NCI-H460 (cell line): ENCODE data around the gene ERO1A. TPM values are rescaled to one million over a fixed set of nuclear protein-coding genes. Genes with fewer than 3 reads are reported as not detected.

Experiments used
- DNase-seq: peaks from one replicate; pipeline ENCODE4 v3.0.0-alpha.2; 2016; ENCODE audit warnings: low read depth; ENCODE audit errors: extremely low read depth
- total RNA-seq: library from RNA; depleted of rRNA; stranded (reverse); fragments of >200 nt; shearing (Covaris generic); gene quantifications from 2 replicates; pipeline ENCODE4 v1.2.3, GENCODE V29; 2014

Gene ERO1A
- total RNA-seq, 1 experiment from 2014 or later: 97.9 TPM

DNA sequence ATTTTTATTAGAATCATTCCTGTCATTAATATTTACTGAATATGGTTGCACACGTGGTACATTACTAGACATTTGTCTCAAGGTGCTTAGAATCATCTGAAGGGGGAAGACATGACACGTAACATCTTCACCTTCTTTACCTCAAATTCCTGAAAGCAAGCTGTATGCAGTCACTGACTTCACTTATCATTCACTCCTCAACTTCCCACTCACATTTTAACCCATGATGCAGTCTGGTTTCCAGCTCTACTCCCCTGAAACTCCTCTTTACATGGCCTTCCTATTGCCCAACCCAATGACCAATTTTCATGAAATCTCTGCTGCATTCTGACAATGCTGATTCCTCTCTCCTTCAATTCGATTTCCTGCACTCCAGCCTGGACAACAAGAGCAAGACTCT lies 5.9 kb upstream of the ERO1A start:
- DNase-seq: no peak

DNA sequence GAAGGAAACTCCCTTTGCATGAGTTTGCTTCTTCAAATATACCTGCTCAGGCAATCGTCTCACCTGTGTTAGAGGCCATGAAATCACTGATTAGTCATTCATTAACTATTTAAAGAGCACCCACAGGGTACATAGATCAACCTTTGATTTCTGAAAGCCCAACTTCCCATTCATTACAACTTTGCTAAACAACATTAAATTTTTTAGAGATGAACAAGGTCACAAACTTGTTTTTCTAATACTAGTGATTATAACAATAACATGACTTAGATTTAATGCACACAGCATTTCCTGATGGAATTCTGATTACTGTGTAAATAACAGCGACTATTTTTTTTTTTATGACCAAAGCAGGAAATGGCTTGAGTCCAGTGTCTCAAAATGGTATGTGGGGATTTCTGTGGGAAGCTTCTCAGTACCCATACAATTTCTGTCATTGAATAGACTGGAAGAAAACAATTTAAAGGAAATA lies 5.4 kb upstream of the ERO1A start:
- no peak for DNase-seq

DNA sequence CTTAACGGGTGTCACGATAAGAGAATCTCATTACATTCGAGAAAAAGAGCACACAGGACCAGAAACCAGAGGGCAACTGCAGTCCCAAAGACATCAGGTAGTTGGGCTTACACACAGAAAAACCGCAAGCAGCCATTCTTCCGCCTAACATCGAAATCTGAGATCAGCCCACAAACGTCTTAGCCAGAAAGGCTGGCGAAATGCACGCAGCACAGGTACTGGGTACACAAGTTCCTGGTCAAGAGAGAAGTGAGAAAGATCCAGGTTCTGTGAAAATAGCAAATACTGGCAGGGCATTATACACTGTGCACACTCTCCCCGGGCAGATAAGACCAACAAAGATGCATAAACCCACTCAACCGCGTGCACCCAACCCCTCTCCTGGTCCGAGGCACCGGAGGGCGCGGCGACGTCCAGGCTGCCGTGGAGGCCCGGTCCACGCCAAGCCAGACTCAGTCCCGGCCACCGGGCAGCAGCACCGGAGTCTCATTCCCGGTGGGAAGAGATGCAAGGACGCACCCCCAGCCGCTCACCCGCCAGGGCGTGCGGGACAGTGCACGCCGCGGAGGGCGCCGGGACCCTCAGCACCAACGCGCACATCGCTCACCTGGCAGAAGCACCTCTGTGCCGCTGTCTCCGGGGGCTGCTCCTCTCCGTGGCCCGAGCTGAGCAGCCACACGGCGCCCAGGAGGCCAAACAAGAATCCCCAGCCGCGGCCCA lies 437 bp downstream of the ERO1A start:
- DNase-seq: no peak

DNA sequence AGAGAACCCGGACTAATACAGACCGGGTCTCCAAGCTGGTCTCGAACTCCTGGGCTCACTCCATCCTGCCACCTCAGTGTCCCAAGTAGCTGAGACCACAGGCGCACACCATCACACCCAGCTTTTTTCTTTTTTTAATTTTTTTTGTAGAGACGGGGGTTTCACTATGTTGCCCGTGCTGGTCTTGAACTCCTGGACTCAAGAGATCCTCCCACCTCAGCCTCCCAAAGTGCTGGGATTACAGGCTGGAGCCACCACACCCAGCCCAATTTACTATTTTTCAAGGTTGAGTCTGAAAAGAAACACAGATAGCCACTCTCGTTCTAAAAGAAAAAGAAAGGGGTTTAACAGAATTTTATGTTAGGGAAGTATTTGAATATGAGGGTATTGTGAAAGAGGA lies 1.8 kb downstream of the ERO1A start:
- DNase-seq: no peak

DNA sequence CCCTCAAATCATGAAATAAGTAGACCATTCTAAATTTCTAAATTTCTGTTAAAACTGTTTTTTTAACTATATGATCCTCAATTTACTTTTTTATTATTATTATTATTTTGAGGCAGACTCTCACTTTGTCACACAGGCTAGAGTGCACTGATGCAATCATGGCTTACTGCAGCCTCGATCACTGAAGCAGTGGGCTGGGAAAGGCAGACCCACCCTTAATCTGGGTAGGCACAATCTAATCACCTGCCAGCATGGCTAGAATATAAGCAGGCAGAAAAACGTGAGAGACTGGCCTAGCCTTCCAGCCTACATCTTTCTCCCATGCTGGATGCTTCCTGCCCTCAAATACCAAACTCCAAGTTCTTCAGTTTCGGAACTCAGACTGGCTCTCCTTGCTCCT lies 2.3 kb downstream of the ERO1A start:
- no peak for DNase-seq

DNA sequence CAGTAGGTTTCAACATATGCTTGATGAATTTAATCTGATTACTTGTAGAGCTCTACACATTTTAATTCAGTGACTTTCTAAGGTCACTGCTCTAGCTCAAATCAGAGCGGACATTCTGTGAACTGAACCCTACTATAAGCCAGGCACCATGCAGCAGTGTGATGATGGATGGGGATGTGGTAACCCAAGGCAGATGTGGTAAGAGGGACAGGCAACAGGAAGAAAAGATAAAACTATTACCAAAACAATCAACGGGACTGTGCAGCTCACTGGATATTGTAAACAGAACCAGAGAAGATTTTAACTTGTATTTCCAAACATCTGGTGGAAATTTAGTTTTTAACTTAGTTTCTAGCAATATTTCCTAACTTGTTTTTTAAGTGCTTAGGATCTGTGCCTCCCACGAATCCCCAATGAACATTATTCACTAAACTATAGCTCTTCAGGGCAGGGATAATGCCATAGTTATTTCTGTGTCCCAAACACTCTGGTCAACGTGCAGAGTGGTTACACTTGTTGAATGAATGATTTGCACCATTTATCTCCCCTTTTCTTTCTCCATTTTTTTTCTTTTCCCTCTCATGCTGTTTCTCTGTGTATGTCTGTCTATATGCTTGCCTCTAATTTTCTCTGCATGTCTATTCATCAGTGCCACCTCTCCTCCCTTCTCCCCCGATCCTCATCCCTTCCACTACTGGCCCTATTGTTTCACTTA lies 3.0 kb downstream of the ERO1A start:
- no peak for DNase-seq

DNA sequence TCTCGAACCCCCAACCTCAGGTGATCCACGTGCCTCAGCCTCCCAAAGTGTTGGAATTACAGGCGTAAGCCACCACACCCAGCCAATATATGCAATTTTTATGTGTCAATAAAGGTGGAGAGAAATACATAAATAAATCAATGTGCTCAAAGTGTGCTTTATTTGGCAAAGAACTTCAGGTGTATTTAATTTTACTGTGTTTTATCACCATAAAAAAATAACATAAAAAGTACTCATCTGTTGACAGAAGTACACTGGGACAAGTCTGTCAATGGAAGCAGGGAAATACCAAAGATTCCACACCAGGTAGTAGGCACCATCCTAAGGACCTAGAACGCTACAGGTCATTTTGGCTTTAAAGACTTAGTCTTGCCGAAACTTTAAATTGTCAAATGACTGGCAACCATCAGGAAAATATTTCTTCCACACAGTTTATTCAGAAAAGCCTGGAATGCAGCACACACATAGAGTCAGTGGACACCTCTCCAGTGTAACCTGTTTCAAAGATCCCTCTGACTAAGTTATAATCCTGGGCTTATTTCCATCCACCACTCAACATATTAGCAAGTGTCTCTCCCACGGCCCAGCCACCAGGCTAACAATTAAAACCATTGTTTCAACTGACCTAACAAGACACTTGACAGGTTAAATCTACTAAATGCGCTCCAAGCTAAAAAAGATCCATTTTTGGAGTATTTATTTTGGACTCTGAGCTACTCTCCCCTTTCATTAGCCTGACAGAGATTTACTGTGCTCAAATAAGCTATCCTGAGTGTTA lies 4.2 kb downstream of the ERO1A start:
- no peak for DNase-seq

DNA sequence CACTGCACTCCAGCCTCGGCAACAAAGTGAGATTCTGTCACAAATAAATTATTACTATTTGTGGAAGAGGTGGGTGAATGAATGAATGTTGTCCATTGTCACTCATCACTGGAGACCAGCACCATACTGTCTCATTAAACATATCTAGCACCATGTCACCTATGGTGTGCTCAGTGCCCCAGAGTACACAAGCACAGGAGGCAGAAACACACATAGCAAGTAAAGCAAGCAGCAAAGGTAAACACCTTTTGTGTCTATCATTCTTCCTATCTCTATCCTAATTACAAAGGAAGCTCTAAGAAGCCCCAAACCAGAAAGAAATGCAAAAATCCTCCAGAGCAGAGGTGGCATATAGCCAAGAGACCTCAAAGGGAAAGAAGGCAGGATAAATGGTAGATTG lies 9.2 kb downstream of the ERO1A start:
- DNase-seq: no peak

DNA sequence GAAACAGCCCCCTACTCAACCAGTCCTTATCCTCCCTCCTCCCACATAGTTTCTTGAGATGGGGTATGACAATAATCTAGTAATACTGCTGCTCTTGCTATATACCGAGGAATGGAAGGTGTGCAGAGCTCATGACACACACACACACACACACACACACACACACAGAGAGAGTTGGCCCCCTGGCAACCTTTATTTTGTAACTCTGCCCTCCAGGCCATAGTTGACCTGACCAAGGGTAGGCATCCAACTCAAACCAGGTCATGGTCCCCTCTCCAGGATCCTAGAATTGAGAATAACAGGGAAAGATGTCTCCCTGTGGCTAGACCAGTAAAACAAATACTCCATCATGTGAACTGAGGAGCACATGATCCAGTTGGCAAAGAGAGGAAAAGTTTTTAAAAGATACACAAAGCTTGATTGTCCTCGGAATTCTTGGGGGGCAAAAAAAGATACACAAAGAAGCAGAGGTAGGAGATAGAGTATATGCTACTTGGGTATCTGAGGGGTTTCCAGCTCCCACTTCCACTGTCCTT lies 11.3 kb downstream of the ERO1A start:
- no peak for DNase-seq

DNA sequence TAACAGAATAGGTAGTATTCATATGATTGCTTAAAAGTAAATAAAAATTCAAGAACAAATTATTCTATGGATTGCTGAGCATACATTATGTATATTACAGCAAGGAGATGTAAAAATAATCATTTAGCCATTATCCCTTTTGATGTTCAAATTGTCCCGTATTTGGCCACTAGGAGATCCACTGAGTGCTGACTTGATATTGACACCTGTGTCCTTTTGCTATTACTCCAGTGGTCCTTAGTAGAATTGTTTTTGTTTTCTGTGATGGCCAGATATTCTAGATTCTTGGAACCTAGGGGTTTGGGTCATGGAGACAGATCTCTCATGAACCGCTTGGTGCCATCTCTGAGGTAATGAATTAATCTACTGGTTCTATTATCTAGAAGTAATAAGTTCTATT lies 16.8 kb downstream of the ERO1A start:
- DNase-seq: no peak

DNA sequence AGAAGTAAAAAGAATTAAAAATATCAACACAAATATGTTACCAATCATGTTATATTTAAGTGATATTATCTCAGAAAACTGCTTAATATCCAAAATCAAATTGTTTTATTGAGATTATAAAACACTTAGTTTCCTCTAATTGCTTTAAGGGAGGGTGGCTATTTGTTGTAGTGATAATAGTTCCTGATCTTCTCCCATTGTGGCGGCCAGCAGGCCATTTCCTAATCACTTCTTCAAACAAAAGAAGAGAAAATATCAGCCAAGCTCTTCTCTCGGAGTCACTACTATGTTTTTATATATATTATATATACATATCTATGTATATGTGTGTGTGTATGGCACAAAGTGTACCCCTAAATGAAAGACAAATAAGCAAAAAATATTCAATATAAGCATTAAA lies 31.5 kb downstream of the ERO1A start:
- no peak for DNase-seq

DNA sequence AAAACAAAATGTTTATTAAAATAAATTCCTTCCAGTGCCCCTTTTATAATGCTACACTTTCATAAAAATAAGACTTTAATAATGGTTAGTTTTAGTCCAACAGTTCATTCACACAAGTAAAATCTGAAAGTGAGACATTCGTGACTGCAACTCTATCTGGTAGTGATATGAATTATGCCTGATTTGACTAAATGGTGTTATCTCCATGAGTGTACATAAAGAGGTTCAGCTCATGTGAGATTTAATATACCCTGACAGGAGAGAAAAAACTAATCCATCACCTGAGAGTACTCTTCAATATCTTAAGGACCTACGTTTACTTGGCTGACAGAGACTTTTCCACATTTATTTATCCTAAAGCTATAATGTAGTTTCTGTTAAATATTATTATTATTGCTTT lies 34.0 kb downstream of the ERO1A start:
- no peak for DNase-seq

DNA sequence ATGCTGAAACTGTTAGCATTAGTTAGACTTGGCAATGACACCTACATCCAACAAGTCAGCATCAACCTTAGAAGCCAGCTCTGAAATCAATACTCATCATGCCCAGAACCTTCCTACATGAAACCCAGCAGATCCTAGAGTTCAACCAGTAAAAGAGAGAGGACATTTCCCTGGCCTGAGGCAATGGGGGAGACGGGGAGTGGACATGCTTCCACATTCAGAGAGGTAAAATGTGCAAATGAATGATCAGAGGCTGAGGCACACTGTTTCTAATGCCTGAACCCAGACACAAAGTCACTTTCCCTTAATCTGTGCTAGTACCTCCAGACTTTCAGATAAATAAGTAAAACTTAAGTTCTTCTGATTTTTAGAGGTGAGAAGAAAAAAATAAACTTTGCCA lies 34.5 kb downstream of the ERO1A start:
- no peak for DNase-seq

DNA sequence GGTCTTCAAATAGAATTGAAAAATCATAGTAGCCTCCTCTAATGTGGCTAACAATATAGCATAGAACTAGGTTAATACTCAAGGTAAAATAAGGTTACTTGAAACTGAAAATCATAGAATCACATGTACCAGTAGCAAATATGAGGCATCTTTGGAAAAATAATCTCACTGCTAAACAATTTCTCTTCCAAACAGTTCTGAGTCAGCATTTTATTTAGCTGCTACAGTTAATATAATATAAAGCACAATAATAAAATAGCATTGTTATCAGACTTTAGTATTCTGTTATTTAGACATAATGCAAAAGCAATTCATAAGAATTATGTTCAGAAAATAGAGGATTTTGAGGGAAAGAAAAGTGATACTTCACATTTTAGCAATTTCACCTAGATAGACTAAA lies 35.0 kb downstream of the ERO1A start:
- DNase-seq: no peak

DNA sequence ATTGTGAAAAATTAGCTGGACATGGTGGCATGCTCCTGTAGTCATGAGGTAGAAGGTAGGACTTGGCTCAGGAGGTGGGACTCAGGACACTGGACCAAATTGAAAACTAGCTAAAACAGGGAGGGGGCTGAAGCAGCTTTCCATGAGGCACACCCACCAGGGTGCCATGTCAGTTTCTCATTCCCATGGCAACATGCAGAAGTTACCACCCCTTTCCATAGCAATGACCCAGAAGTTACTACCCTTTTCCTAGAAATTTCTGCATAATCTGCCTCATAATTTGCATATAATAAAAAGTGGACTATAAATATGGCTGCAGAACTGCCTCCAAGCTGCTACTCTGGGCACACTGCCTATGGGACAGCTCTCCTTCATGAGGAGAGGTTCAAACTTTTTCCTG lies 38.5 kb downstream of the ERO1A start:
- no peak for DNase-seq

DNA sequence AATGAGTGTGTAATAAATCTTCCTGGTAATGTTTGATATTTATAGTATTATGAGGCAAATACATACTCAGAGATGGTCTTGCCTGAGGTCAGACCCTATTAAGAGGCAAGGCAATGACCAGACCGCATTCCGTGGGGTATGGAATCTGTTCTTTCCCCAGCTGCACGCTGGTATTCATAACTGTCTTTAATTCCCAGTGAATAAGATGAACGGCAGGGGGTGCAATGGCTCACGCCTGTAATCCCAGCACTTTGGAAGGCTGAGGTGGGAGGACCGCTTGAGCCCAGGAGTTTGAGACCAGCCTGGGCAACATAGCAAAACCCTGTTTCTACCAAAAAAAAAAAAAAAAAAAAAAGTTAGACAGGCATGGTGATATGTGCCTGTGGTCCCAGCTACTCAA lies 44.6 kb downstream of the ERO1A start:
- peak; percentile 29 for DNase-seq

DNA sequence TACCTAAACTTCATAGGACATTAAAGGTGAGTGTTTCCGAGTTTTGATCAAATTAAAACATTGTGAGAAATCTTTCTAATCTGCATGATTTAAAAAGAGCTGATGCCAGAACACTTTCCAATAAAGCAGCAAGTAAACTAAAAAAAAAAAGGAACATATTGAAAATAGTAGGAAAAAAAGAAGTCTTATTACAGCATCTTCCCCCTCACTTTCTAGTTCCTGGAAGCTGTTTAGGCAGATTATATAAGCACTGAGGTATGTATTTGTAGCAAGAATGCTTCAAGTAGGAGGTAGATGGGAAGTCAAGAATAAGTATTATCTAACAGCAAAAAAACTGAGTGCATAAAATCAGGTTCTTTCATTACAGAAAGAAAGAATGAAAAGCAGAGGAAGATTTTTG lies 45.8 kb downstream of the ERO1A start:
- no peak for DNase-seq

DNA sequence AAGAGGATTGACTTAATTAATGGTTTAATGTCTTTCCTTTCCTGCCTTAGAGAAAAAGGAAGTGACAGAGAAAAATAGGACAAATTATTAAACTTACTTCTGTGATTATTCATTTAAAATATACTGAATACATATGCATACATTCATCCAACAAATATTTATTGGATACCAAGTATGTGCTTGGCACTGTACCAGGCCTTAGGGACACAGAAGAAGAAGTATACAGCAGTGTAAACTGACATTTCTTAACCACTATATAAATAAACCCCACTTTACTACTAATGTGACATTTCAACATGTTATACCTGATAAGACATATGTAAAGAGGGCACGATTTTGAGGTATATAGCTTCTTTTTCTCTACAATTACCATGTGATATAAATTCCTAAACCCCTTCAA lies 53.6 kb downstream of the ERO1A start:
- no peak for DNase-seq

DNA sequence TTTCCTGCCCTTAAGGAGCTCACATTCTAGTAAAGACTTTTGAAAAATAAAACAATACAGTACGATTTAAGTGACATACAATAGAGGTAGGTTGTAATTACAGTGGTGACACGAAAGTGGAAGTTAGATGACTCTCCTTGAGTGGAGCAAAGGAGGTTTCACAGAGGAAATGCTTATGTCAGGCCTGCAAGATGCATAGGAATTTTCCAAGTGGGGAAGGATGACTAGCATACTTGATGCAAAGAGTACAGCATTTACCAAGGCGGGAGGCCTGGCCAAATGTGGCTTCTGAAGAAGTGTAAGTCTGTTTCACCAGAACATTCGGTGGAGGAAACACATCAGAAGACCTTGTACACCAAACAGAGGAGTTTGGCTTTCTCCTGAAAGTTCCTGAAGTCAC lies 55.2 kb downstream of the ERO1A start:
- DNase-seq: no peak

DNA sequence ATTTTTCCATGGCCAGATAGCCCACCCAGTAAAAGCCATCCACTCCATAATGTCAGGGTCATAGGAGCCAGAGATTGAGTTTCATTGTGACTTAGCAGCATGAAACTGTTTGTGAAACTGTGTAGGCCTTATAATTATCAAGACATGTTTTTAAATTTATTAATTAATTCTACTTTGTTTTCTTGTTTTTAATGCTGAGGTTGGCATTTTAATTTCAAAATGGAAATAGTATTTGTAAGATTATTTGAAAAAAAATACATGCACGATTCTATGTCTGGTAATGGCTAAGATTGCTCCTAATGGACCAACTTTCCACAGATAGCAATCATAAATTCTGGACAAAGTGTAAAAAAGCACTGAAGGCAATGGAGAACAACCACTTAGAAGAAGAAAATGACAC lies 75.7 kb downstream of the ERO1A start:
- DNase-seq: no peak

DNA sequence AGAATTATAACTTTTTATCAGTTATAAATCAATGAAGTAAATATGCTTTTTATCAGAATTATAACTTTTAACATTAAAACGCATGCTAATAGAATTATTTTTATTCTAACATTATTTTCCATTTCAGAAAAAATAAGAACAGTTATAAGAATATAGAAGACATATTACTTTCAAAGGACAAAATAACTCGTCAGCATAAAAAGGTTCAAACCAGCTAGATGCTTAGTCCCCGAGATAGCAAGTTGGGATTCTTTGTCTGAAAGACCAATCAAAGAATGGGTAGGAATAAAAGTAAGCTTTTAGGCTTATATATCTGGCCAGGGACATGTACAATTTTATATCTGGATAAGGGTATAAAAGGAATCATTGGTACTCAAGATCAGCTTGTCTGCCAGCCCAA lies 76.8 kb downstream of the ERO1A start:
- DNase-seq: no peak
